Testis (tissue), 2 donors: ENCODE data around the gene TOP3B.

Experiments used
- CTCF ChIP-seq, 3 experiments: fragments of 450-650 bp in 2 of 3; fragments of 200-600 bp in 1 of 3; sonication (generic) in 1 of 3; IDR thresholded peaks; one replicate each; pipeline ENCODE4 v1.5.1; 2016 to 2019; ENCODE audit warnings: antibody characterized with exemption in 3 of 3, mild to moderate bottlenecking in 2 of 3, moderate library complexity in 1 of 3
- POLR2A ChIP-seq: fragments of 450-650 bp; IDR thresholded peaks from one replicate; pipeline ENCODE4 v1.6.1; 2017; ENCODE audit warnings: antibody characterized with exemption, mild to moderate bottlenecking, moderate library complexity

- TF ChIP-seq CTCF (IDR thresholded peaks at IDR 0.05) (peak; percentile 93 to 99 (median 98)), POLR2A (no peak)
Measured at GRCh38 chr22:21952586-21953571, 29.7 kb downstream of the TOP3B start, which contains the start of gene PPM1F.
